Testis (tissue), 2 donors: ENCODE measurements around the gene PSMB7.

Experiments
- POLR2A ChIP-seq: fragments of 450-650 bp; IDR thresholded peaks from one replicate; pipeline ENCODE4 v1.6.1; 2017; ENCODE audit warnings: antibody characterized with exemption, mild to moderate bottlenecking, moderate library complexity
- TF ChIP-seq, protein P1 (sequence below), 3 experiments: fragments of 450-650 bp in 2 of 3; fragments of 200-600 bp in 1 of 3; sonication (generic) in 1 of 3; IDR thresholded peaks; one replicate each; pipeline ENCODE4 v1.5.1; 2016 to 2019; ENCODE audit warnings: antibody characterized with exemption in 3 of 3, mild to moderate bottlenecking in 2 of 3, moderate library complexity in 1 of 3

DNA sequence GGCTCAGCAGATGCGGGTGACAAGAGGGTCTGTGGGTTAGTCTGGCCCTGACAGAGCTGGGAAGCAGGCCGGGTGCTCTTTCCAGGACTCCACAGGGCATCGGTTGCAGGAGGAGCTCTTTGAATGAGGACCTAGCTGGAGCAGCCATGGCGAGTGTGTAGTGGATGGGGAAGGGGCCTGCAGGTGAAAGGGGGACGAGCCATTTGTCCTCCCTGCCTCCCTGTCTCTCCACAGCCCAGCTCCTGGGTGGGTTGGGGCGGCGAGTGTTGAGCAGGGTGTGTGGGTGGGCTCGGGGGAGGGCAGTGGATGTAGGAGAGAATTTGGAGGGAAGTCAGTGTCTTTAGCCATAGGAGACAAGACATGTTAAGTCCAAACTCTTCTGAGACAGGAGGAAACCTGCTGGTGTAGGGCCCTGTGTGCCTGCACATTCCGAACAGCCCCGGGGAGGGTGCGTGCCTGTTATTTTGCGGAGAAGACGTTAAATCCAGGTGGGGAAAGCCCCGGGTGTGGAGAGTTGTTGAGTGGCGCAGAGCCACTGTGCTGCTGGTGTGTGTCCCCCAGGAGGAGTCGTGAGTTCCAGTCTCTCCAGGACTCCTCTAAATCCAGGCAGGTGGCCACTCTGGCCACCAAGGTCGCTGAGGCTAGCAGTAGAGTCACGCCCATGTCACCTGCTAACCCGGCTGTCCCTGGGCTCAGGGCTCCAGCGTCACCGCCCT, 73.6 kb downstream of the PSMB7 start:
- TF ChIP-seq, protein P1, sequence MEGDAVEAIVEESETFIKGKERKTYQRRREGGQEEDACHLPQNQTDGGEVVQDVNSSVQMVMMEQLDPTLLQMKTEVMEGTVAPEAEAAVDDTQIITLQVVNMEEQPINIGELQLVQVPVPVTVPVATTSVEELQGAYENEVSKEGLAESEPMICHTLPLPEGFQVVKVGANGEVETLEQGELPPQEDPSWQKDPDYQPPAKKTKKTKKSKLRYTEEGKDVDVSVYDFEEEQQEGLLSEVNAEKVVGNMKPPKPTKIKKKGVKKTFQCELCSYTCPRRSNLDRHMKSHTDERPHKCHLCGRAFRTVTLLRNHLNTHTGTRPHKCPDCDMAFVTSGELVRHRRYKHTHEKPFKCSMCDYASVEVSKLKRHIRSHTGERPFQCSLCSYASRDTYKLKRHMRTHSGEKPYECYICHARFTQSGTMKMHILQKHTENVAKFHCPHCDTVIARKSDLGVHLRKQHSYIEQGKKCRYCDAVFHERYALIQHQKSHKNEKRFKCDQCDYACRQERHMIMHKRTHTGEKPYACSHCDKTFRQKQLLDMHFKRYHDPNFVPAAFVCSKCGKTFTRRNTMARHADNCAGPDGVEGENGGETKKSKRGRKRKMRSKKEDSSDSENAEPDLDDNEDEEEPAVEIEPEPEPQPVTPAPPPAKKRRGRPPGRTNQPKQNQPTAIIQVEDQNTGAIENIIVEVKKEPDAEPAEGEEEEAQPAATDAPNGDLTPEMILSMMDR (IDR thresholded peaks at IDR 0.05), result no peak
- TF ChIP-seq POLR2A, result no peak
